ENCODE data around the gene PEDS1.

GRCh38 chr20:50144362-50144761 is 9.2 kb downstream of the PEDS1 start:
- TF ChIP-seq SUZ12 (IDR thresholded peaks at IDR 0.05; ENCODE audit: low read length) = no peak
- TF ChIP-seq, protein P1, sequence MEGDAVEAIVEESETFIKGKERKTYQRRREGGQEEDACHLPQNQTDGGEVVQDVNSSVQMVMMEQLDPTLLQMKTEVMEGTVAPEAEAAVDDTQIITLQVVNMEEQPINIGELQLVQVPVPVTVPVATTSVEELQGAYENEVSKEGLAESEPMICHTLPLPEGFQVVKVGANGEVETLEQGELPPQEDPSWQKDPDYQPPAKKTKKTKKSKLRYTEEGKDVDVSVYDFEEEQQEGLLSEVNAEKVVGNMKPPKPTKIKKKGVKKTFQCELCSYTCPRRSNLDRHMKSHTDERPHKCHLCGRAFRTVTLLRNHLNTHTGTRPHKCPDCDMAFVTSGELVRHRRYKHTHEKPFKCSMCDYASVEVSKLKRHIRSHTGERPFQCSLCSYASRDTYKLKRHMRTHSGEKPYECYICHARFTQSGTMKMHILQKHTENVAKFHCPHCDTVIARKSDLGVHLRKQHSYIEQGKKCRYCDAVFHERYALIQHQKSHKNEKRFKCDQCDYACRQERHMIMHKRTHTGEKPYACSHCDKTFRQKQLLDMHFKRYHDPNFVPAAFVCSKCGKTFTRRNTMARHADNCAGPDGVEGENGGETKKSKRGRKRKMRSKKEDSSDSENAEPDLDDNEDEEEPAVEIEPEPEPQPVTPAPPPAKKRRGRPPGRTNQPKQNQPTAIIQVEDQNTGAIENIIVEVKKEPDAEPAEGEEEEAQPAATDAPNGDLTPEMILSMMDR (IDR thresholded peaks at IDR 0.05; ENCODE audit: control extremely low read depth in 1 of 3, insufficient read depth in 1 of 3, low read depth in 1 of 3, low read length in 3 of 3) = no peak
- TF ChIP-seq EGR1 (IDR thresholded peaks at IDR 0.05; ENCODE audit: borderline replicate concordance, low read depth, low read length) = no peak
- no peak for TF ChIP-seq SP2 (IDR thresholded peaks at IDR 0.05; ENCODE audit: low read length)
- TF ChIP-seq JUND (IDR thresholded peaks at IDR 0.05; ENCODE audit: low read length) = no peak
